Inflammatory macrophage treated with lipopolysaccharide for 1 hour (primary cell): Measurements from ENCODE around the gene GLT8D2.

ENCODE experiments used
- DNase-seq, 2 donors: peaks; one replicate each; pipeline ENCODE4 v3.0.0-alpha.2; 2020 to 2022

GLT8D2 gene

GRCh38 chr12:103944964-103945363 lies 105.0 kb downstream of the GLT8D2 start:
- no peak for DNase-seq
